OCI-LY3 (cell line): ENCODE data around the gene SLC2A11.

Source experiments
- EZH2phosphoT487 ChIP-seq: fragments of 200-600 bp; shearing (Covaris generic); IDR thresholded peaks from 2 replicates; pipeline ENCODE4 v1.6.1; 2018; ENCODE audit warnings: antibody characterized with exemption, mixed run types, low read depth
- TF ChIP-seq, protein P1 (sequence below): fragments of 200-600, 300-600 bp; sonication (generic); IDR thresholded peaks from 2 replicates; pipeline ENCODE4 v1.5.1; 2014; ENCODE audit warnings: antibody characterized with exemption, low read length, low read depth

DNA sequence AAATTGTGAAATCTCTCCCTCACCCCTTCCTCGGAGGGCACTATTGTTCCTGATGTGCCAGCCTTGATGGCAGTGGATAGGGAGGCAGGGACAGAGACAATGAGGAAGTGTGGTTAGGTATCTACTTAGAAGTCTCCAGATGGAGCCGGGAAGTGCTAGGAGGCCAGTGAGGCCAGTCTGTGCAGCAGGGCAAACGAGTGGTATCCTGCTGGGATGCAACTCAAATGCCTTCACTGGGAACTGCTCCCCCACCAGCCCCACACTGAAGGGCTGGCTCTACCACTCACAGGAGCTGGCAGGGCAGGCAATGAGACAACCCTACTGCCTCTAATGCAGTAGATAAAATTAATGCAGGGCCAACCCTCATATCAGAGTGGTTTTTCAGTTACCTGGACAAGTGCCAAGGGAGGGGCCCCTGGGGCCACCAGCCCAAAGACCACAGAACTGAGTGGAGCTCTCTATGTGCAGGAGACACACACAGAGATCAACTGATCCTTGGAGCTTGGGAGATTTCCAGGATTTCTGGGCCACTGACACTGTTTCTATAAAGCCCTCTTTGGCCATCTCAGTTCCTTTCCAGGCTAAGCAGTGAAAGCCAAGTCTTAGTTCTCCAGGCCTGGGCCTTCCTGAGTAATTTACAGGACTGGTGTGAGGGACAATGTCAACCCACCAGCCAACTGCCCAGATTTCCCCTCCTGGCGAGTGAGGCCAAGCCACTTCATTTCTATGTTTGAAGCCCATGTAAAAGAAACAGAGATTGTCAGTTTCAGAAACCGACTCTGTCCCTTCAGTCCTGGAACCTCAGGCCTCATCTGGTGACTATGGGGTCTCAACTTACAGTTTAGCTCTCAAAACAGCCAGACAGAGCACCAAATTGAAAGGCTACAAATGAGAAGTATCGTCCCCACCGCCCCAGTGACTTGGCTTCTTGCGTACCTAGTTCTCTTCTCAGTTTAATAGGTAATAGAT, 40.6 kb downstream of the SLC2A11 start:
- TF ChIP-seq, protein P1, sequence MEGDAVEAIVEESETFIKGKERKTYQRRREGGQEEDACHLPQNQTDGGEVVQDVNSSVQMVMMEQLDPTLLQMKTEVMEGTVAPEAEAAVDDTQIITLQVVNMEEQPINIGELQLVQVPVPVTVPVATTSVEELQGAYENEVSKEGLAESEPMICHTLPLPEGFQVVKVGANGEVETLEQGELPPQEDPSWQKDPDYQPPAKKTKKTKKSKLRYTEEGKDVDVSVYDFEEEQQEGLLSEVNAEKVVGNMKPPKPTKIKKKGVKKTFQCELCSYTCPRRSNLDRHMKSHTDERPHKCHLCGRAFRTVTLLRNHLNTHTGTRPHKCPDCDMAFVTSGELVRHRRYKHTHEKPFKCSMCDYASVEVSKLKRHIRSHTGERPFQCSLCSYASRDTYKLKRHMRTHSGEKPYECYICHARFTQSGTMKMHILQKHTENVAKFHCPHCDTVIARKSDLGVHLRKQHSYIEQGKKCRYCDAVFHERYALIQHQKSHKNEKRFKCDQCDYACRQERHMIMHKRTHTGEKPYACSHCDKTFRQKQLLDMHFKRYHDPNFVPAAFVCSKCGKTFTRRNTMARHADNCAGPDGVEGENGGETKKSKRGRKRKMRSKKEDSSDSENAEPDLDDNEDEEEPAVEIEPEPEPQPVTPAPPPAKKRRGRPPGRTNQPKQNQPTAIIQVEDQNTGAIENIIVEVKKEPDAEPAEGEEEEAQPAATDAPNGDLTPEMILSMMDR, result no peak
- no peak for TF ChIP-seq EZH2phosphoT487
